DMS 273 treated with DMSO at 0.1 percent for 48 hours (cell line): ENCODE measurements around the gene PRKAG2.

ENCODE experiments used
- DNase-seq: peaks from one replicate; lab custom pipeline; 2025; lab: John Stamatoyannopoulos, UW

The PRKAG2 gene

DNA sequence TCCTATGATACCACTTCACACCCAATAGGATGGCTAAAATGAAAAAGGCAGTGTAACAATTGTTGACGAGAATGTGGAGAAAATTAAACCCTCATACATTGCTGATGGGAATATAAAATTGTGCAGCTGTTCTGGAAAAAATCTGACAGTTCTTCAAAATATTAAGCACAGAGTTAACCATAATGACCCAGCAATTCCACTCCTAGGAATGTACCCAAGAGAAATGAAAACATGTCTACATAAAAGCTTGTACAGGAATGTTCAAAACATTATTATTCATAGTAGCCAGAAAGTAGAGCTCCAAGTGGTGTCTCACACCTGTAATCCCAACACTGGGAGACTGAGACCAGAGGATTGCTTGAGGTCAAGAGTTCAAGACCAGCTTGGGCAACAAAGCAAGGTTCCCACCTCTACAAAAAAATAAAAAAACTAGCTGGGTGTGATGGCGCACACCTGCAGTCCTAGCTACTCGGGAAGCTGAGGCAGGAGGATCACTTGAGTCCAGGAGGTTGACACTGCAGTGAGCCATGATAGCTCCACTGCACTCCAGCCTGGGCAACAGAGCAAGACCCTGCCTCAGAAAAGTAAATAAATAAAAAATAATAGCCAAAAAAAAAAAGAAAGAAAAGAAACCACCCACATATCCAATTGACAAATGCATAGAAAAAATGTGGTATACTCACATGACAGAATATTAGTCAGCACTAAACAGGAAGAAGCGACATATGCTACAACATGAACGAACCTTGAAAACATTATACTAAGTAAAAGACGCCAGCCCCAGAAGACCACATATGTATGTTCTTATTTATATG is 362.2 kb downstream of the PRKAG2 start:
- DNase-seq = no peak

DNA sequence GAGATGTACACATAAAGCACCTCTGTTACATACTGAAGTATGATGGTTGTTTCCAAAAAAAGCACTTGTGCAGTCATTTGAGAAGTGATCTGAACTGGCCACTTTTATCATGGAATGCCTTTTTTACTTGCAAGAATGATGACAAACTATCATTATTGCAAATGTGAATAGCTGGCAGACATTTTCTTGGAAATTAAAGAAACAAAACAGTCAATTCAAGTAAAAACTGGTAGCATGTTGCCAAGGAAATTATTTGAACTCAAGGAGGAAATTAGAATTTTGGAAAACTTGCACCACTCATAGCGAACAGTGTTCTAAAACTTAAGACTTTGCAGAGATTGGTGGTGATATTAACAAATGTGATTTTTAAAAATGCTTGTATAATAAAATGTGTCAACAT is 363.8 kb downstream of the PRKAG2 start:
- DNase-seq = no peak

DNA sequence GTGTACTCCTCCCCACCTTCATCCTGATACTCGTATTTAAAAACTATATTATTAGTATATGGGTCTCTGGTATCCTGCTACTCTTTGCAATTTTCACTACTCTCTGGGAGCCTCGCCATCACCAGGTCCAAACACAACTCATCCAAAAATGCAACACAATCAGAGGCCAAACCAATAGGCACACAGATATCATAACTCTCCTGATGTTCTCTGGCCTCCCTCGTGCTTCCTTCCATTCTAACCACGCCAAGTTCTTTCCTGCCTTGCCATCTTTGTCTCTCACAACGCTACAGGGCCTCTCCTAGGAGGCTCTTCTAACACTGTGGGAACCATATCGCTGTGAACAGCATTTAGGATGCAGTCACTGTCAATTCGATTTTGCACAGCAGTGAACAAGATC is 364.6 kb downstream of the PRKAG2 start:
- DNase-seq = no peak

DNA sequence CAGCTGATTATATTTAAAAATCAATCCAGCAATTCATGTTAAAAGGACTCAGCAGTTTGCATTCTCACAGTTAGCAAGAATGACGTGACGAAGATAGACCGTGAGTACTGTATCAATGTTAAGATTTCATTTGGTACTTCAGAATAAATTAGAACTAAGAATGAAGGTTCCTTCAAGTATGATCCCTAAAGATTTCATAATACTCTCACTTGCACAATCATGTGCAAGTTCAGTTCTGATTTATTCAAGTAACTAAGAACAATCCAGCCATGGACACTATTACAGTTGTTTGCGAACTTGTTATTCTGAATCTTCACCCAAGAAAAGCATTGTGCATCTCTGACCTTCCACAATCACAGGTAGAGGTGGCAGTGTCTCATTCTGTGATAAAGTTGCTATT is 365.0 kb downstream of the PRKAG2 start:
- no peak for DNase-seq

DNA sequence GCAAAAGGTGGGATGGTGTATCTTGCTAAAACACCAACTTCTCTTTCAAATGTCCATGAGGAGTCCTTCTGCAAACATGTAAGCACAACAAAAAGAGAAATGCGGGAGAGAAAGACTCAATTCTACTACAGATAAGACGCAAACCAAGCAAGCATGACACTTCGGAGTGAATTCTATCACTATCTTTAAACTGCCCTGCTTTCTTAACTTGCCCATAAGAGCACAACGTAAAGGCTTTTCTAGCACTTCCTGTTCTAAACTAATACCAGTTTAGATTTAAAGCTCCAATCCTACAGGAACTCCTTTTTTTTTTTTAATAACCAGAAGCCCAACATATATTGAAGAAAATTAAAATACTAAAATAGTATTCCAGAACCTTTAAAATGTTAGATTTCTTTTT is 365.6 kb downstream of the PRKAG2 start:
- no peak for DNase-seq

DNA sequence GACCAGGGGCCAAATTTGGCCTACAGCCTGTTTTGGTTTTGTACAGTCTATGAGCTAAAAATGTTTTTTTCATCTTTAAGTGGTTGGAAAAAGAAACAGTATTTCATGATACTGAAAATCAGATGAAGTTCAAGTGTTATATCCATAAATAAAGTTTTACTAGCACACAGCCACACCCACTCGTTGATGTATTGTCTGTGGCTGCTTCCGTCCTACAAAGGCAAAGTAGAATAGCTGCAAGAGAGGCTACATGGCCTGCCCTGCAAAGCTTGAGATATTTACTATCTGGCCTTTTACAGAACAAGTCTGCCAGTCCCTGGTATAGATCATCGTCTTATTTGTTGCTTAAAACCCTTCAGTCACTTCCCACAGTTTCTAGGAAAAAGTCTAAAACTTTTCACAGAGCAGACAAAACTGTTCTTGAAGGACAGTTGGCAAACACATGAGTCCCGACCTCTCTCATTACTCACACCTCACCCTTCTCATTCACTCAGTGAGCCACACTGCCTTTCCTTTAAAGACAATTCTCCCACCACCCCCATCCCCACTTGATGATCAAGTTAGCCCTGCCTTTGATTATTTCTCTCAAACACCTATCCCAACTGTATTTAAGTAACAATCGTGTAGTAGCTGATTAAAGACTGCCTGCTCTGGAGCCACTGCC is 367.1 kb downstream of the PRKAG2 start:
- no peak for DNase-seq

DNA sequence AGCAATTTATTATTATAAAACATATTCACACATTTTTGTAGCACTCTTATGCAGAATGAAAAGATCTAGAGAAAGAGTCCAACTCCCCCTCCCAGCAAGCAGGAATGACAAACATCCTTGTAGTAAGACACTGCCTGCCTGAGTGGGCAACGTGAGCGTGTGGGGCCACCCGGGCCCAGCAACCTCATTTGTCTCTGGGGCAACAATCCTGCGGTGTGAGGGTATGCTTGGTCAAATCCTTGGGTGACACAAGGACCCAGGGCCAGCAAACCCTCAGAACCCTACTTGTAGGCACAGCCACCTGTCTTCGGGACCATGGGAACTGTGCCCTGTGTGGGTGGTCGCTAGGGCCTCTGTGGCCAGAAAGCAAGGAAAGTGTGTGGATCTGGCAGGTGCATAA is 367.9 kb downstream of the PRKAG2 start:
- DNase-seq = no peak

DNA sequence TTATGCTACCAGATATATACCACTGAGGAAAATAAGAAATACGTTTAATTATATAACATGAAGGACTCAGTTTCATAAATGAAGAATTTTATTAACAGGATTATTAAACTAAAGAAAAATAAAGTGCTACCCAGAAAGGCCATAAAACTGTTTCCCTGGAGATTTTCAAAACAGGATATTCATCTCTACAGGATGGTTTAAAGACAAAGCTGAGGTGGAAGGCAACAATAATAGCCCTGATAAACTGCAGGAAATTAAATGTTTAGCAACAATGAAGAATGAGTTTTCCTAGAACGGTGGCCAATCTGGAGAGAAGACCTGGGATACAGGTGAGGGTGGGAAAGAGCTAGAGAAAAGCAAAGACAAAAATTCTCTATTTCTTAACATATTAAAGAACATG is 369.1 kb downstream of the PRKAG2 start:
- no peak for DNase-seq

DNA sequence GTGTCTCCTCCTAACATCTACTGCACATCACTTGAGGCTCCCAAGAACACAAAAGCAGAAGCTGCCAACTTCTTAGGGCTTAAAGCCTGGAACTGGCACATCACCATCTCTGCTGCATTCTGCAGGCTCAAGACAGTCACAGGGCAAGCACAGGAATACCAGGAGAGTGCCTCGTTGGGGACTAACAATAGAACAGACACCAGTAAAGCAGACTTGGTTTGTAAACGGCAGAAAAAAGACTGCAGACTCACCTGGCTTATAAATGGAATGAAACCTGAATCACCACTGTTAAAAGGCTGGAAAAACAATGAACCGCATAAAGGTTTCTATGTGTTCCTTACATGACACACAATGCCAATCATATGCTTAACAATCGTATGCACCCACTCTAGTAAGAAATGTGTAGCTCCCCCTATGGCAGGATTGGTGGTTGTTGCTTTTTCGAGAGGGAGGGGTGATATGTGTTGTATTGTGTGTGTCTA is 370.0 kb downstream of the PRKAG2 start:
- DNase-seq = no peak
